HG02938 (cell line): ENCODE data around the gene SLC17A1.

Experiments used
- ATAC-seq: cut with Tn5 transposase; IDR thresholded peaks from one replicate; pipeline ENCODE4 v1.9.1; 2021; ENCODE audit warnings: mild to moderate bottlenecking, moderate library complexity; ENCODE audit not compliant: unreplicated experiment

Gene SLC17A1, protein sequence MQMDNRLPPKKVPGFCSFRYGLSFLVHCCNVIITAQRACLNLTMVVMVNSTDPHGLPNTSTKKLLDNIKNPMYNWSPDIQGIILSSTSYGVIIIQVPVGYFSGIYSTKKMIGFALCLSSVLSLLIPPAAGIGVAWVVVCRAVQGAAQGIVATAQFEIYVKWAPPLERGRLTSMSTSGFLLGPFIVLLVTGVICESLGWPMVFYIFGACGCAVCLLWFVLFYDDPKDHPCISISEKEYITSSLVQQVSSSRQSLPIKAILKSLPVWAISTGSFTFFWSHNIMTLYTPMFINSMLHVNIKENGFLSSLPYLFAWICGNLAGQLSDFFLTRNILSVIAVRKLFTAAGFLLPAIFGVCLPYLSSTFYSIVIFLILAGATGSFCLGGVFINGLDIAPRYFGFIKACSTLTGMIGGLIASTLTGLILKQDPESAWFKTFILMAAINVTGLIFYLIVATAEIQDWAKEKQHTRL

DNA sequence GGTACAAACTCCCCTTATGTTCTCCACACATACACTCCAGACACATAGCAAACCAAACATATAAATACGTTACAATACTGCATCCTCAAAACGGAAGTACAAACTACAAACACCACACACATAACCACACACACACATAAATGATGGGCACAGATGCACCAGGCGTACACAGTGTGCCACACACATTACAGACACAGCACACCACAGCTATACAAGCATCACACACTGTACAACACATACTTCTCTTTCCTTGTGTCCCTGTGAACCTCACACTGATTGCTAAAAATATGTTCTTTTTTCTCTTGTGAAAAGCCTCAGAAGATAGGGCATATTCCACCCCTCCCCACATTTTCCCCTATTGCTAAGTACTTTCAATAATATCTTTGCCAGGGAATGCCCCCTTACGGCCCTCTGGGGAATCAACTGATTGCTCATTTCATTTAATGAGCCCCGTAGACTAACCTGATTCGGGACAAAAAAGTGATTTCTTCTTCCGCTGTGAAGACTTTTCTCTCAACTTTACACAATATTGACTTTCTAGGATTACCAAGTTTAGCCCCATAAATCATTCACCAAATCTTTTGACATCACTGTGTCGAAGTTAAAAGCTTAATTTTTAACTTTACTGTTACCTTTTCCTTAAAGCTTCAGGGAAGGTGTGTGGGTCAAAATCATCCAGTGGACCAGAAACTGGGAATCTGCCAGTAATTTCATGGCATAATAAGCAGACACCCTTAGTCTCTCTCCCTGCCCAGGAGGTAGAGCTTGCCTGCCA is at the start of gene SLC17A1:
Gene SLC17A1, minus strand, starts transcription at position 521 of the 775 bp plus-strand sequence. CDS start 1,495 bp downstream, outside the sequence.
- no peak for ATAC-seq

DNA sequence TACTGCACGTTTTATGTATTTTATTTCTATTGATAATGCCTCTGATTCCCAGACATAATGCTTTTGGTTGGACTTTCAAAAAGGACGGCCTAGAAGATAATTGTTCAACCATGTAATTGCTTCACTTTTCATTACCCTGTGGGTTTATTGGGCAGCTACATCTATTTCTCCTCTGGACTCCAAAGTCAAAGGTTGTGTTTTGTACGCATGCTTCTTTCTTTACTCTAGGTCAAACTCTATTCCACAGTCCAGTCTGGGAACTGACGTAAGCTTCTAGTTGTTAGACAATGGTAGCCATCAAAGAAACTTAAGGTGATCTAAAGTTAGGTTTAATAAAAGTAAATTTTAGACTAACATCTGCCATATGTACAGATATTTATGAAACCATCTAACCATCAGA is 48.7 kb upstream of the SLC17A1 start:
- no peak for ATAC-seq

DNA sequence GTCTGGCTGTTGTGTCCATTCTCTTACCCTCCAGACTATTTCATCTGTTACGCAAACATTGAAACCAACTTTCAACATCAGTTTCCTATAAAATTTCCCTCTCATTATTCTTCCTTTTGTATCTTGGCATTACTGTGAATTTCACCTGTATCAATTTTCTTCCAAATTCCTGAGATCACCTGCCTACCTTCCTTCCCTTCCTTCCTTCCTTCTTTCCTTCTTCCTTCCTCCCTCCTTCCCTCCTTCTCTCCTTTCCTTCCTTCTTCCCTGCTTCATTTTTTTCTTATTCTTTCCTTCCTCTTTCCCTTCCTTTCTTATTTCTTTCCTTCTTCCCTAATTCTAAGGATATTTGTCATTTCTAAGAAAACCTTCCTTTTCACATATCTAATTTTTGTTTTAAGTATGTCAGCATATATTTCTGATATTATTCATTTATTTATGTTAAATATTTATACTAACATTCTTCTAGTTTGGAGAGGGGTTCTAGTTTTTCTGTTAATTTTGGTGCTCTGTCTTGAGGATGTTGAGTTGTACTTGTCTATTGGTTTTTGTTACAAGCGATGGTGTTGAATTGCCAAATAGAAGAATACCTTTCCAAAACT is 47.0 kb upstream of the SLC17A1 start:
- ATAC-seq, result no peak

DNA sequence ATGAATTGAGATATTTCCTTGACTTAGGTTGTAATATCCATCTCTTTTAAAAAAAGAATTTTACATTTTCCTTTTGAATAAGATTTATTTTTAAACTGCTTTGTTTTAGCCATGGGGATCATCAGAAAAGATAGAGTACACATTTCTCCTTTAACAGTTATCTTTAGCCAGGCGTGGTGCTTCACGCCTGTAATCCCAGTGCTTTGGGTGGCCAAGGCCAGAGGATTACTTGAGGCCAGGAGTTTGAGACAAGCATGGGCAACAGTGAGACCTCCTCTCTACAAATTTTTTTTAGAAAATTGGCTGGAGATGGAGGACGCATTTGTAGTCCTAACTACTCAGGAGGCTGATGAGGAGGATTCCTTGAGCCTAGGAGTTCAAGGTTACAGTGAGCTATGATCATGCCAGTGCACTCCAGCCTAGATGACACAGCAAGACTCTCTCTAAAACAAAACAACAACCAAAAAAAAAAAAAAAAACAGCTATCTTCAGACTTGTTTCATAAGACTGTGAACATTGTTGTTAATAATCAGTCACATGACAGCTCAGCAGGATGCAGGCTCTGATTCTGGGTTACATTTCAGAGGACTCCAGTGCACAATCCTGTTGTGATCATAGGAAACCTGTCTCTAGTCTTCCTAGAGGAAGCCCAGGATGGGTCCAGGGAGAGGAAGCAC is 44.2 kb upstream of the SLC17A1 start:
- ATAC-seq, result no peak

DNA sequence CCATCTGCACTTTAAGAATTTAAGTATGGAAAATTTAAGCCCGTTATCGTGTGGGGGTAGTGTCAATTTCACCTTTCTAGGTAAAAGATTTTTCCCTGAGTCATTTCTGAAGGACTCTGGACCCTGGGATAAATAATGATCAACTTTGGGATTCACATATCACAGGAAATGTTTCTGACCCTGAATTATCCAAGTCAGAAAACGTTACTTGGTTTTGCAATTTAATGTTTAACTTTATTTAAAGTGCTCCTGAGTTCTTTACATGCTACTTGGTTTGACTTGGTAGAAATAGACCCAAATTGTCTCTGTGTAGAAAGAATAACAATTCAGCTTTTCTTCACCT is 43.7 kb upstream of the SLC17A1 start:
- no peak for ATAC-seq

DNA sequence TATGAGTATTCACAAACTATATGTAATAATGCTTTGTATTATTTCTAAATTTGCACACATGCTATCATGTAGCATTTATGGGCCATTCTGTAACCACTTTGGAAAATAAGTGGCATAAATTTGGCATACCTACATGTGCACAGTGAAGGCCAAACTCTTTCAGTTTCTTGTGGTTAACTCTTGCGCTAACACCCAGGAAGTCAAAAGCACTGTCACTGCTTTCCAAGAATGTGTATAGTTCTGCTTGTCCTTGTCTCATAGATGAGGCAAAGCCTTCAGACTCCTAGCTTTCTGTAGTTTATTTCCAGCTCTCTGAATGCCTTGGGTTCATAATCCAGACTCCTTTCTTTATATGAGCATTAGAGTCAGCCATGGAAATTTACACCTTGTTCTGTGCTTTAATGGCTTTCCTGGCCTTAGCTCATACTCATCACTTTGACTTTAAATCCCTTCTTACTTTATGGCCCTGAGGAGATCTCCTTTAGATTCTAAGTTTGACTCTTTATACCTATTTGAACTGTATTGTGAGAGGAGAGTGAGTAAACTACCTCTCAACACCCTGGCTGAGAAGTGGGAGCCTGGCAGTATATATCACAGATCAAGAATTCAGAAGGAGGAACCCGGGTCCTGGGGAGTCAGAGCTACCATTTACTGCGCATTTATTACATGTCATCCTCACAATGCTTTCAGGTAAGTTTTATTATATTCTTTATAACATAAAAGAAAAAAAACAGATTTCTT is 43.1 kb upstream of the SLC17A1 start:
- ATAC-seq, result no peak

DNA sequence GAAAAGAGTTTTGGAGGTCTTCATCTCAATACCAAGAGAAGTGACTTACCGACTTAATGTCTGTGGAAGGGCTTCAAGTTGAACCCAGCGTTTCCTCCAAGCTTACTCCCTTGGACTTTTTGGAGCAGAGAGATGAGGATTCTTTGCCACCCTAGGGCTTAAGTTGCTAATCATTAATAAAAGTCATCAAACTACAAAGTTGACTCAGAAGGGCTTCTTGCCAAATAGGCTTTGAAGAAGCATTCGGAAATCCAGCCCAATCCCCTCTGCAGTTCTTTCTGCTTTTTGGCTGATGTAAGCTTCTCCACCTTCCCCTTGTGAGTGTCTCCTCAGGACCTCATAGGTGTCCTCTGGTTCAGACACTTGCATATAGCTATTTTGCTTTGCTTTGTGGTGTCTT is 42.3 kb upstream of the SLC17A1 start, which contains the start of gene SLC17A3:
Gene SLC17A3, minus strand, starts transcription at position 126 of the 400 bp plus-strand sequence. CDS start 5,856 bp downstream, outside the sequence.
- ATAC-seq, result no peak

DNA sequence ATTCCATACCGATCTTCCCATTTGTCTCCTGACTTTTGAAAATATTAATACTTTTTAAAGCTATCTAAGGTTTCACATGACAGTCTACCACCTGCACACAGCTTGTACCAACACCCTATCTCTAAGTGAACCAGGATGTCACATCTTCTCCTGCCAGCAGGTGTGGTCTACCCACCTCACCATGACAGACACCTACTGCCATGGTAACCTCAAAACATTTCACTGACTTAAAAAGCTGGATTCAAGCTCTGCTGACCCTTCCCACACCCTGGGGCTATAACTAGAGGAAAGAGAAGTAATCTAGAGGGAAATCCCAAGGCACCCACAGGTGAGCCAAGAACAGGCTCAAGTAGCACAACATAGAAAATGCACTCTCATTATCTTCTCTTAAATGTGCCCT is 41.0 kb upstream of the SLC17A1 start:
- ATAC-seq, result no peak

DNA sequence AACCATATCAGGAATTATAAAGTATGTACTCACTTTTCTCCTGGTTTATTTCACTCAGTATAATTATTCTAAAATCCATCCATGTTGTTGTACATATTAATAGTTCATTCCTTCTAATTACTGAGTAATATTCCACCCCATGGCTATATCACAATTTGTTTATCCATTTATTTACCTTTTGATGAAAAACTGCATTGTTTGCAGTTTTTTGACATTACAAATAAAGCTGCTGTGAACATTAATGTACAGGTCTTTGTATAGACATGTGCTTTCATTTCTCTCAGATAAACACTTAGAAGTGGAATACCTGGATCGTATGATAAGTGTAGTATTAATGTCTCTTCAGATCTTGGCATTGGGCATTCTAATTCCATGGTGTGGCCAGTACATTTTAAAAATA is 38.0 kb upstream of the SLC17A1 start:
- ATAC-seq, result no peak

DNA sequence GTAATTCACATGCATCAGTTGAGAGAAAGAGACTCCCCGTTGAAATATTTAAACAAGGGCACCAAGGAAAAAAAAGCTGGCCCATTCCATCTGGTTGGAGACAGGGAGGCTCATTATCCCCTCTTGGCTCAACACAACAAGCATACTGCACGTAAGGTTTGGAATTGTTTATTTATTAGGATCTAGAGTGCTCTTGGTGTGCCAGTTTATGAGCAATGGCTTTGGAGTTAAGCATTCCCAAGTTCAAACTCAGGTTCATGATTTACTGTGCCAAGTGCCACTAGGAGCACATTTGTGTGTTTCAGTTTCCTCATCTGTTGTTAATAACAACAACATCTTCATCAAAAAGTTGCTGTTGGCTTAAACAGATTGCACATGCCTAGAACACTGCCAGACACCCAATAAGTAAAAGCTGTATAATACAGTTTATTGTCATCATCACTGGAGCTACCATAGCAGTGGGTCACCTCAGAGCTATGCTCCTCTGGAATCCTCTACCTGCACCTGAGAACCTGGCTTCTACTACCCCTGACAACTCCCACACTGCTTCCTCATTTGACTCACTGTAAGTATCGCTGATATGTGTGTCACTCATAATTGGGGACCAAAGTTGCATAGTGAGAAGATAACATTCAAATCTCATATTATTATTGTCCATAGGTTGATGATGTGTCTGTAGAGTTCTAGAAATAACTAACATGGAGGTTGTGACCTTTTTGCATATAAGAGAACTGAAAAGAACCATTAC is 36.8 kb upstream of the SLC17A1 start:
- ATAC-seq, result no peak

DNA sequence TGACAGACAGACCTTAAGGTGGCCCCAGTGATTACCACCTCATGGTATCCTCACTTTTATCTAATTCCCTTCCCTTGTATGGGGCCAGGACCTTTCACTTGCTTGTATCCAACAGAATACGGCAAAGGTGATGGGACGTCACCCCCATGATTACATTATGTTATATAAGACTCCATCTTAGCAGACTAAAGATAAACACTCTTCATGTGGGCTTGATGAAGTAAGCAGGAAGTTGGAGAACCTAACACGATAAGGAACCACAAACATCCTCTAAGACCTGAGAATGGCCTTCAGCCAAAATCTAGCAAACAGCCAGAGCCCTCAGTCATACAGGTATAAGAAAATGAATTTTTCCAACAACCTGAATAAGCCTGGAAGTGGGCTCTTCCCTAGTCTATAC is 34.2 kb upstream of the SLC17A1 start:
- no peak for ATAC-seq

DNA sequence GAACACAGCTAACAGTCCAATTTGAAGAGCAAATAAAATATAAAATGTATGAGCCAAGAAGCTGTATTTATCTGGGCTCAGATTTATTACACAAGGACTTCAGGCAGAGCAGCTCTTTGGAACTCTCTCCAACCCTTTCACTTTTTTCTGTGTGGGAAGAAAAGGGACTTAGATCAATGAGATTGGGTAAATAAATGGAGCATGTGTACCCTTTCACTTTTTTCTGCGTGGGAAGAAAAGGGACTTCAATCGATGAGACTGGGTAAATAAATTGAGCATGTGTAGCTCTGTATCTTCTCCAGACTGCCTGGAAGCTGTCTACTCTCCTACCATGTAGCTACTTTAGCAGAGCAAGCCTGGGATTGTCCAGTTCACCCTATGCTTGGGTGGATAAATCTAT is 31.5 kb upstream of the SLC17A1 start:
- ATAC-seq, result no peak

DNA sequence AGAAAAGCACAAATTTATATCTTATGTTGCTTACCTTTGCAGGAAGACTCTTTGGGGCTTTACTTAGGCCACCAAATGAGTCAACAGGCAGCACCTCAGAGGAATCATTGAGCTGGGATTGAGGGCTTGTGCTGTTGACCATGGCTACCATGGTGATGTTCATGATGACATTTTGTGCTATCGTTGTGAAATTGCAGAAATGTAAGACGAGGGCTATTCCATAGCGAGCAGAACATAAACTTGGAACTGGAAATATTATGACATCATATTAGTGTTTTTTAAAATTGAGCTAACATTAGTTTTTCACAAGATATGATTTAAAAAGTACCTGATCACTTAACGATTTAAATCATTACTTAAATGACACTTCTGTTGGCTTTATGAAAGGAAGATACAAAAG is 30.3 kb upstream of the SLC17A1 start:
- no peak for ATAC-seq

DNA sequence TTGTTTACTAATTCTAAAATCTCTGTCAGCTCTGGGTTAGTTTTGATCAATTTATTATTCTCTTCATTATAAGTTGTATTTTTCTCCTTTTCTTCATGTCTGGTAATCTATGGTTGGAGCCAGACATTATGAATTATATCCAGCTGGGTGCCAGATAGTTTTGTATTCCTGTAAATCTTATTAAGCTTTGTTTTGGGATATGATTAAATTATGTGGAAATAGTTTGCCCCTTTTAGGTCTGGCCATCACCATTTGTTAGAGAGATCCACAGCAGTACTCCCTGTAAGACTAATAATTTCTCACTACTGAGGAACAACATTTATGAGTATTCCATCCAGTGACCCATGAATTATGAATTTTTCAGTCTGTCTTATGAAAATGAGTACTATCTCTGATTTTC is 20.9 kb upstream of the SLC17A1 start:
- no peak for ATAC-seq

DNA sequence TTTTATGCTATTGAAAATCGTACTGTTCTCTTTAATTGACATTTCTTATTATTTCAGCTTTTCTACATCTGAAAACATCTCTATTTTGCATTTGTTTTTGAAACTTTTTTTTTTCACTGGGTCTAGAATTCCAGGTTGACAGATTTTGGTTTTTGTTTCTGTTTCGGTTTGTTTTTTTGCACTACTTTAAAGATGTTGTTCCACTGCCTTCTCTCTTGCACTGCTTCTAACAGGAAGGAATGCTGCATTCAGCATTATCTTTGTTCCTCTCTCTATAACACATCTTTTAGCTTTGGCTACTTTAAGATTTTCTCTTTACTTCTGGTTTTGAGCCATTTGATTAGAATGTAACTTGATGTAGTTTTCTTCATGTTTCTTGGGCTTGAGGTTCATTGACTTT is 20.1 kb upstream of the SLC17A1 start:
- ATAC-seq, result no peak

DNA sequence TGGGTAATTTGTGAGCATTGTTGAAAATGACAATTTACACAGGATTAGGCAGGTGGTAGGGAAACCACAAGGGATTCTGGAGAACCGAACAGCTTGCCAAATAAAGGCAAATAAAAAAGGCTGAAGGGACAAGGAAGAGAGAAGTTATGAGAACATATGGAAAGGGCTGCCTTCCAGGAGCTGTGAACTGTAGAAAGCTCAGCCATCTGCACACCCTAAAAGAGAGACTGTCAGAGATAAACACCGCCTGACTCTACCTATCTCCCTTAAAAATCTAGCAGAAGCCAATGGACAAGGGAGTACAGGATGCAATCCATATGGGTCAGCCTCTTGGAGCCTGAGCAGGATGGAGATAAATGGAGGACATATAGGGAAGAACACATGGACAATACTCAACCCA is 12.7 kb upstream of the SLC17A1 start:
- ATAC-seq, result no peak

DNA sequence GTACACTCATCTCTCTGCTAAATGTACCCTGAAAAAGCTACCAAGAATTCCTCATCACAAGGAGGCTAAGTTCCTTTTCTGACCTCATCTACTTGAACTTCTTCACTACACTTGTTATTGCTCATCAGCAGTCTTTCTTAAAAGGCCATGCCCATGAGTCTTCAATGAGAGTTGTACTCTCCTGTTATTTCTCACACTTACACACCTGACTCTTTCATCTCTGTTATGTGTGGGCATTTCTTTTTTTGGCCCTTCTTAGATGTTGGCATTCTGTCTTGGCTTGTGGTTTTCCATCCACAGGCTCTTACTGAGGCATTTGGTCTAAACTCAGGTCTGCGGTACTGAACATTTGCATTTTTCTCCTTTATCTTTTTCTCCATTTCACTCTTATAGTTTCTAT is 10.7 kb upstream of the SLC17A1 start:
- no peak for ATAC-seq

DNA sequence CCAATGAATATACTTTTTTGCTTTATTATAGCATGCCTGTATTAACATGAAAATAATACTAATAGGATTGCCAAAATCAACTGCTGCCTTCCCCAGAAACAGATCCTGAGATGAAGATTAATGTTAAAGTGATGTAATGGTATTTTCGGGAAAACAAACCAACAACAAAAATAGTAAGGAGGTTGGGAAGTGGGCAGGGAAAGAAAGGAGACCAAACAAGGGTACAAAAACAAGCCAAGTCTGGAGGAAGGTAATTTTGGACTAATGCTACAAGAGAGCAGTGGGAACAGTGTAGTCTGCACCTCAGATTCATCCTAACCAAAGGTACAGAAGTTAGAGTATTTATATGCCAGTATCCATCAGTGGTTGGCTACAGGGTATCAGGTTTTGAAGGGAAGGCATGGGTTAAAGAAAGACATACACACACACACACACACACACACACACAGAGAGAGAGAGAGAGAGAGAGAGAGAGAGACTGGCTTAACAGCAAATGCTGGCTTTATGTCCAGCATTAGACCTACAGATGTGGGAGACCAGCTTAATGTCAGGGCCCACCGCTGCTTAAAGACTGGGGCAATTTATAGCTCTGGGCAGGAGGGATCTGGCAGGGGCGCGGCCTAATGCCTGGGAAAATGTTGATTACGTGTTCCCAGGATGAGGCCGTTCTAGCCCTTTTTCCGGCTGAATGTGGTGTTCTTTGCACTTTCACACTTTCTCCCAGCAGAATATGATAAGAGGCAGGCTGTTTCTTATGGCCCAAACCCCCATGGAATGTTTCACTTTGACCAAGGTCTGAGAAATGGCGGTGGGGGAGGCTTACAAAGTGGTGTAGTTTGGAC is 3.8 kb upstream of the SLC17A1 start:
- ATAC-seq, result no peak

DNA sequence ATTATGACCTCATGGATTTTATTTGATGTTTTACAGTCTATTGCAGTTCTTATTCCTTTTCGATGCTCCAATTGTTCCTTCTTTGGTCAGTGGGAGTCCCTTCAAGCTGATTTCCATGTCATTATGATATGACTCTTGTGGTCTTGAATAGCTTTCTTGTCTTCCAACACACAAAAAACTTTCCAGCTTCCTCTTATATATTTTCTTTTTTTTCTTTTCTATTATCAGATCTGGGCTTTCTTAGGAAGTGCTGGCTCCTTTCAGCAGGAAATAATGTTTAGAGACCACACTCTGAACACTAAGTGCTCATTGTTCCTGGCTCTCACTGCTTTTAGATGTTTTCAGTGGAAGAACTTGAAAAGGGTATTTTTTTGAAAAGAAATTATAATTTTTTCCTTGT is 3.1 kb upstream of the SLC17A1 start:
- no peak for ATAC-seq
